Mucosa of stomach (tissue), 1 donor: ENCODE data around the gene RAPGEF1.

Source experiments
- H3K27me3 ChIP-seq: one replicate; pipeline ENCODE4 v1.7.0; 2013; ENCODE audit warnings: mild to moderate bottlenecking, low read length; ENCODE audit not compliant: control insufficient read depth, insufficient read depth
- H3K36me3 ChIP-seq: one replicate; pipeline ENCODE4 v1.7.0; 2013; ENCODE audit warnings: low read length; ENCODE audit not compliant: control insufficient read depth, insufficient read depth
- H3K4me1 ChIP-seq: one replicate; pipeline ENCODE4 v1.7.0; 2013; ENCODE audit warnings: mild to moderate bottlenecking, low read length; ENCODE audit not compliant: control insufficient read depth, insufficient read depth
- H3K4me3 ChIP-seq: one replicate; pipeline ENCODE4 v1.7.0; 2013; ENCODE audit warnings: low read length
- H3K9ac ChIP-seq: one replicate; pipeline ENCODE4 v1.7.0; 2013; ENCODE audit warnings: mild to moderate bottlenecking, low read length, moderate library complexity
- H3K9me3 ChIP-seq: one replicate; pipeline ENCODE4 v1.7.0; 2013; ENCODE audit warnings: mild to moderate bottlenecking, low read length, moderate library complexity; ENCODE audit not compliant: control insufficient read depth
- donor health status: Pancreatic carcinoma.

The RAPGEF1 gene

DNA sequence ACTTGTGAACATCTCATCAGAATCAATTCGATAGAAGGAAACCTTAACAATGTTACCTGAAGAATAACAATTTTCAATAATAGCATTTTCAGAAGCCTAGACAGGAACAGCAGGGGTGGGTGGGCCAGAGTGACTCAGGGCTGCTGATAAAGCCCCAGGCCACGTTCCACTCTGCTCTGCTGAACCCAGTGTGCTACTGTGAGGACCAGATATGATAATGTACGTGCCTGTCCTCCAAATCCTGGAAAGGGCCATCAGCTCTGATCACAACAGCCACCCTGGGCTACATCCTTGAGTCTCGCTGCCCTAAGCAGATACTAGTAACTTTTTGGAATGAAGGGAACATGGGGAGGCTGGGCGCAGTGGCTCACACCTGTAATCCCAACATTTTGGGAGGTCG lies 103.3 kb downstream of the RAPGEF1 start:
- Histone ChIP-seq H3K27me3 (no peaks in the 10 kb centered on the region), H3K4me3 (no peak overlapping the region), H3K9me3 (no peaks in the 10 kb centered on the region), H3K36me3 (peaks cover 9% of the 10 kb centered on the region), H3K9ac (no peak overlapping the region), H3K4me1 (peaks cover 13% of the 10 kb centered on the region)

DNA sequence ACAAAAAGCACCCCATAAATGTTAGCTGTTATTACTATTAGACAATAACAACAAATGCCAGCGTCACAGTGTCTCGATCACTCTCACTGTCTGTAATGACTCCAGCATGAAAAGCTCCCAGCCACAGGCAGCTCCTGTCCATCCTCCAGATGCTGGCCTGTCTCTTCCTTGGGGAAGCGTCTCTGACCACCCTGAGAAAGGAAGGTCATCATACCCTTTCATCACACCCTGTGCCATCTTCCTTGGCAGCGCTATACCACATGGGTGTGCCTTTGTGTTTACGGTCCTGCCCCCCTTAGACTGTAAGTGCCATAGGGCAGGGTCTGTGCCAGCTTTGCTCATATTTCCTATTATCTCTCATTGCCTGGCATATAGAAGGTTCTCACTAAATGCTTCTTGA lies 104.0 kb downstream of the RAPGEF1 start:
- Histone ChIP-seq H3K4me3 (no peak overlapping the region), H3K4me1 (peaks cover 19% of the 10 kb centered on the region), H3K27me3 (no peaks in the 10 kb centered on the region), H3K9ac (peak overlapping the region; percentile 0), H3K9me3 (no peaks in the 10 kb centered on the region), H3K36me3 (peaks cover 9% of the 10 kb centered on the region)

DNA sequence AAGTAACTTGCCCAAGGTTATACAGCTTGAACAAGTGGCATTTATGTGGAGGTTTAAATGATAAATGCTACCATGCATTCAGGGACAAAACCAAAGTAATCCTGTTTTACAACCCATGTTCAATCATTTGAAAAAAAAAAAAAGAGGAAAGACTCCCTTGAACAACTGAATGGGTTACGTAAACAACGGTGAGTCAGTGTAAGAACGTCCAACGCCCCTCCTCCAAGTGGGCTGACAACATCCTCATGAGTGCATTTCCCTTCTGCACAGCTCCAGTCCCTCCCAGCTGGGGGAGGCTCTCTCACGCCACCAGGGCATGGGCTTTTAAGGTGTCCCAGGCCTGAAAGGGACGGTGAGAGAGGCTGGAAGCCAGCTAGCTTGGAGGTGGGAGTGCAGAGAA lies 104.6 kb downstream of the RAPGEF1 start:
- no peak overlapping the region for H3K4me3 ChIP-seq
- H3K9me3 ChIP-seq, result no peaks in the 10 kb centered on the region
- peaks cover 9% of the 10 kb centered on the region for H3K36me3 ChIP-seq
- H3K4me1 ChIP-seq, result peaks cover 25% of the 10 kb centered on the region
- no peaks in the 10 kb centered on the region for H3K27me3 ChIP-seq
- peak overlapping the region; percentile 6 for H3K9ac ChIP-seq

DNA sequence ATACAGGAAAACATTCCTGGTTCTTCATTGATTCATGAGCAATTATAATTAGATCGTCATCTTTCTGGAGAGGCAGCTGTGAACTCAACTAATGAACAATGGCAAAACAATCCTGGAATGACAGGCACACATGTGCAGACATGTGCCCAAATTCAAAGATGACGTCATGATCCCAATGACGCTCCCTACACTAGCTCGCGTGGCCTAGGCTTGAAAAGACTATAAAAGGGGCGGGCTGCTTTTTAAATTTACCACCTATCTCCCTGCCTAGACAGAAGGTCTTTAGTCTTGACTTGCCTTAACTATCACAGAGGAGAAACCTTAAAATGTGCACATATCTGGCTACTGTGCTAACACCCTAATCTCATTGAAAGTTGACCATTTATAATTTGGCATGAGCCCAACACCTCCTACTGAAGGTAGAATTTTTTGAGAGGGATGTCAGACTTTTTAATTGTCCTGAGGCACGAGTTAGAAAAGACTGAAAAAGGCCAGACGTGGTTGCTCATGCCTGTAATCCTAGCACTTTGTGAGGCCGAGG lies 106.3 kb downstream of the RAPGEF1 start:
- no peaks in the 10 kb centered on the region for H3K27me3 ChIP-seq
- no peak overlapping the region for H3K4me3 ChIP-seq
- H3K9ac ChIP-seq, result no peak overlapping the region
- no peaks in the 10 kb centered on the region for H3K9me3 ChIP-seq
- peaks cover 7% of the 10 kb centered on the region for H3K36me3 ChIP-seq
- H3K4me1 ChIP-seq, result peaks cover 29% of the 10 kb centered on the region

DNA sequence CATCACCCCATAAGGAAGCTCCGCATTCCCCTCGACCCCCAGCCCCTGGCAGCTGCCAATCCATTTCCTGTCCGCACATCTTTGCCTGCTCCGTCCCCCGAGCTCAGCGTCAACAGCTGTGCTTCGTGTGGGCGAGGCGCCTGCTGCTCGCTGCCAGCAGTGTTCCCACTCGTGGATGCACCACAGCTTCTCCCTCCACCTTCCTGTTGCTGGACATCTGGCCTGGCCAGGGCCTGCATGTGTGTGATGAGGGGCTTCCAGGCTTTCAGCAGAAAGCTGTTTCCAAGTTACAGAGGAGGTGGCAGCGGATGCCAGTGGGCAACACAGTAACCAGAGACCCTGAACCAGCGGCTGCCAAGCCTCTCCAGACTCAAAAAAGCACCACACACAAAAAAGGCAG lies 108.6 kb downstream of the RAPGEF1 start:
- Histone ChIP-seq H3K9ac (no peak overlapping the region), H3K27me3 (no peaks in the 10 kb centered on the region), H3K4me3 (no peak overlapping the region), H3K4me1 (peaks cover 37% of the 10 kb centered on the region), H3K9me3 (no peaks in the 10 kb centered on the region), H3K36me3 (no peaks in the 10 kb centered on the region)

DNA sequence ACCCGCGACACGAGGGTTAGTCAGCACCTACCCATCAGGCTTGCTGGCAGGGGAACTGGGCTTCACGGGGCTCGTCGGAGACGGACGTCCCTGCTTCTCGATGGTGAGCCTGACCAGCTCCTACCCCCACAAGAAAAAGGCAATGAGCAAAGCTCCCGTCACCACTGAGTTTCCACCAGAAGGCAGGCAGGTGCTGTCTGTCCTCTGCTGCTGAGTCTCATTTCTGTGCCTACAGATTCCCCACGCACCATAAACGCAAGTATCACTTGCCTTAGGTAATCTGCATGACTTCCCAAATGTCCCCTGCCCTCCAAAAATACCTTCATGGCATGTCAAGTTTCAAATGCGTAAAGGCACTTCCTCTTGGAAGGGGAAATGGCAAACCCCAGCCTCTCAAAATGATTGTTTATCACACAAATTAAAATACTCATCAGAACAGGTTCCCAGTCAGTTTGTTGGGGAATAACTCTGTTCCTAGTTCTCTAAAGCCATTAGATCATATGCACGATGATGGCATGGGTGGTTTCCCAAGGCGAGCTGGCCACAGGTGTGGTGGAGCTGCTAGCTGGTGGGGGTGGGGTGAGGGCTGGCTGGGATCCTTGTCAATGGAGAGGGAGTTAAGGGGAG lies 109.6 kb downstream of the RAPGEF1 start:
- Histone ChIP-seq H3K36me3 (no peaks in the 10 kb centered on the region), H3K4me3 (no peak overlapping the region), H3K4me1 (peaks cover 31% of the 10 kb centered on the region), H3K9ac (no peak overlapping the region), H3K9me3 (no peaks in the 10 kb centered on the region), H3K27me3 (no peaks in the 10 kb centered on the region)

DNA sequence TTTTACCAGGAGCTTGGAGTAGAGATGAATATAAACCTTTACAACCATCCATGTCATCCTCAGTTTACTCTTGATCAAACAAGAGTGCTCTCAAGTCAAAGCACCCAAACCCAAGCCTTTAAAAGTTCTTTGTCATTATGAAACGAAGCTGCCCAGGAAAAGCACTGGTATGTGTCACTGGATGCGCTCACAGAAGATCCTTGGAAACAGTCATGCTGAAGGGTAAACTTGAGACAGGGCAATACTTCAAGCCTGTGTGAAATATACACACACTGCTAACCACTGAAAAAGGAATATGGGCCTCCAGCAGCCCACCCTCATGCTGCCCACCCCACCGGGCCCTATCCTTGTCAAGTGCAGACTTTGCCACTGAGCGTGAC lies 110.1 kb downstream of the RAPGEF1 start:
- Histone ChIP-seq H3K9ac (no peak overlapping the region), H3K4me1 (peaks cover 26% of the 10 kb centered on the region), H3K9me3 (no peaks in the 10 kb centered on the region), H3K36me3 (no peaks in the 10 kb centered on the region), H3K27me3 (no peaks in the 10 kb centered on the region), H3K4me3 (no peak overlapping the region)

DNA sequence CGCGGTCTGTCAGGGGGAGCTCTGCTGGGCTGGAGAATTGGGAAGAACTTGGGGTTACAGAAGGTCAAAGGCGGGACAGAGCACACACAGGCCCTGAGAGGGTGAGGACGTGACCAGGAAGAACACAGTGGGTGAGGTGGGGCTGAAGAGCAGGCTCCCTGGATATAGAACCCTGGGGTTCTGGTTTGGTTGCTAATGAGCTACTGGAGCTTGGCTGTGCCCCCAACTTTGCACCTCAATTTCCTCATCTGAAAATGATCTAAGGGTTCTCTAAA lies 110.7 kb downstream of the RAPGEF1 start:
- H3K4me1 ChIP-seq, result peaks cover 23% of the 10 kb centered on the region
- H3K9ac ChIP-seq, result no peak overlapping the region
- H3K9me3 ChIP-seq, result no peaks in the 10 kb centered on the region
- H3K4me3 ChIP-seq, result no peak overlapping the region
- H3K27me3 ChIP-seq, result no peaks in the 10 kb centered on the region
- H3K36me3 ChIP-seq, result no peaks in the 10 kb centered on the region

DNA sequence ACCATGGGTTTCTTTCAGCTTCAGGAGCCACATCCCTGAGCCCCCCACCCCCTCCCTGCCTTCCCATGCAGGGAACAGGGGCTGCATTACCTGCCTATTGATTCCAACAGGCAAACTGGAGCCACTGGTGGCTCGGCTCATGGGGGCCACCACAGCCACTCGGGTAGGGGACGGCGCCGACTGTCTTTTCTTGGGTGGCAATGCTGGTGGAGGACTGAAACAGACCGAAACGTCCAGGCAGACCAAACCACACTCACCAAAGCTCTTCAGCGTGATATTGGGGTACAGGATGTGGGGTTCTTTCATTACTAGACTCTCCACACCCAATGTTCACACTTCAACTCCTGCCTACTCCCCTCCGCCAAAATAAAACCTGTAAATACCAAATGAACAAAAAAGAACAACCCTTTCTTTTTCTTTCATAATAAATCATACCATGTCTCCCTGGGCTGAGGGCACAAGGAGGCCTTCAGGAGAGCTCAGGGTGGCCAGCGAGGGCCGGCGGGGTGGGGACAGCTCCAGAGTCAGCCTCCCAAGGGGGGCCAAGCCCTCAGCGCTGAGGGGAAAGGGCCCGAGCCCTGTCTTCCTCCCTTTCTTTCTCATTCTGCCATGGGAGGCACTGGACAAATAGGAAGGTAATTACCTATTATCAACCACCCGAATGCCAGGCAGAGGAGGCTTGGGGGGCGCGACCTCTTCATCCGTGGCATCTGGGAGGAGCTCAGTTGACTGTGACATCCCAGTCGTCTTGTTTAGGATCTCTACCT lies 111.2 kb downstream of the RAPGEF1 start:
- Histone ChIP-seq H3K36me3 (peaks cover 5% of the 10 kb centered on the region), H3K4me1 (peaks cover 23% of the 10 kb centered on the region), H3K9me3 (no peaks in the 10 kb centered on the region), H3K4me3 (no peak overlapping the region), H3K27me3 (no peaks in the 10 kb centered on the region), H3K9ac (no peak overlapping the region)

DNA sequence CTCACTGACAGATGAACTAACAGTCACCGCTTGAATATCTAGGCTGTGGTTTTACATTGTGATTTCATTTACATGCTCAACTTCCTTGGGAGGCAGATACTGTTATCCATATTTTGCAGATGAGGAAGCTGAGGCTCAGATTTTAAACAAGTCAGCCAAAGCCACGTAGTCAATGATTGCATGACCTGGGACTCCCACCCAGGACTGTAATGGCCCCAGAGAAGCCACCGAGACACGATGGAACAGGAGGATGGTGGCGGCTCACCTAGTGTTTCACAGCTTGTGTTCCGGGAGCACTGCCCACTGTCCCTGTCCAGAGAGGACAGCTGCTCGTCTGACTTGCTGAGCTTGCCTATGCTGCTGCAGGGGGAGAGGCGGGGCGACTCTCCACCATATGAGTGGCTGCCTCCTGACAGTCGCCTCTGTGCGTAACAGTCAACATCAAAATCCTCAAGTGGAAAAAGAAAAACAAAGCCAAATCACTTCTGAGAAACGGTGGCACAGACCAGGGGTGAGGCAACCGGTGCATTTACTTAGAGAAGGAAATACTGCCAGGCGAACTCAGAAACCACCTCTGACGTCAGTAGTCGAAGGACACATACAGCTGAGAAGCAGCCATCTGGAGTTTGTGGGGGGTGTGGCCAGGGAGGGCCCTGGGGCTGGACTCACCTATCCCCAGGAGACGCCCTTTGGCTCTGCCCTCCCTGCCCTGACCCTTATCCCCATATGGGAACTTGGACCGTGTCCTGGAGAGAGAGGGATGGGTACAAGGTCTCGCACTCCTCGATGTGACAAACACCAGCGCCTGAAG lies 112.0 kb downstream of the RAPGEF1 start:
- peaks cover 23% of the 10 kb centered on the region for H3K4me1 ChIP-seq
- no peak overlapping the region for H3K9ac ChIP-seq
- H3K4me3 ChIP-seq, result no peak overlapping the region
- no peaks in the 10 kb centered on the region for H3K9me3 ChIP-seq
- no peaks in the 10 kb centered on the region for H3K27me3 ChIP-seq
- peaks cover 7% of the 10 kb centered on the region for H3K36me3 ChIP-seq

DNA sequence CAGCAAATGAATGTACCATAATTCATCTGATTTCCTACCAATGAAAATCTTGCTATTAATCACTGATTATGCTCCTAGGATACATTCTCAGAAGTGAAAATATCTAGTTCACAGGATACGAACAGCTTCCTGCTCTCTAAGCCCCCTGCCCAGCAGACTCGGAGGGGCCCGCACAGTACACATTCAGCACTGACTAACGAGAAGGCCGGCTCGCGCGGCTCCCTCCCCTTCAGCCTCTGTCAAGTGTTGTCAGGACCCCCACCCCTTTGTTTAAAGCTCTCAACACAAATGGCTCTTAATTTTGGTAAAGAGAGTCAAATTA lies 112.6 kb downstream of the RAPGEF1 start:
- no peaks in the 10 kb centered on the region for H3K9me3 ChIP-seq
- peaks cover 23% of the 10 kb centered on the region for H3K4me1 ChIP-seq
- no peak overlapping the region for H3K9ac ChIP-seq
- peaks cover 7% of the 10 kb centered on the region for H3K36me3 ChIP-seq
- no peak overlapping the region for H3K4me3 ChIP-seq
- H3K27me3 ChIP-seq, result no peaks in the 10 kb centered on the region
